ENCODE data around the gene CAMK2G.

The CAMK2G gene

DNA sequence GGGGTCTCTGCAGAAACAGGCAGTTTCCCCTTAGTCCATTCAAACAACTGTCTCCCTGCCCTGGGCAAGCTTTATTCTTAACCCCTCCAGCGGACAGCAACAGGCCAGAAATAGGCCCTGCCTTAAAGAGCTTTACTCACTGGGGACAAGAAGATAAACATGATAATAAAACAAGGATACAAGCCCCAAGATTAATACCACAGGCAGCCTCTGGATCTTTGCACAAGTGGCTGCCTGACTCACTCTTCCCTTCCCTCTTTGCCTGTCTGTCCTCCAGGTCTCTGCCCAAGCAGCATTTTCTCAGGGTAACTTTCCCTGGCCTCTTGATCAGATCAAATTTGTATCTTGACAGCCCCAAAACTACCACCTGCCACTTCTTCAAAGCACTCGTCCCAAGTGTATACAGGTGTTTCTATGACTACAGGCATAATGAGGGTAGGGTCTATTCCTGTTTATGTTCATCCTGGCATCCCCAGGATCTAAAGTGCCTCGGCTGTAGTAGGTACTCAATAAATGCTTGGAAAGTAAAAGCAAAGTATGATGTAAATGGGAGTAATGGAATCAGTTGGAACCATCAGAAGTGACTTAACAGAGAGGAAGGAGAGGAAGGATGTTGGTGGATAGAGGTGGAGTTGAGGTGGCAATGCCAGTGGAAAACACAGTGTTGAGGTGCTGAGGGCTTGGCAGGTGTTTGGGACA lies 7.0 kb upstream of the CAMK2G start:
- Mint-ChIP-seq H3K27ac (no peak overlapping the region), H3K36me3 (ENCODE audit: low read depth) (no peaks in the 10 kb centered on the region), H3K4me1 (ENCODE audit: low read depth) (peaks cover 31% of the 10 kb centered on the region), H3K27me3 (ENCODE audit: low read depth) (no peaks in the 10 kb centered on the region), H3K4me3 (no peak overlapping the region), H3K9me3 (no peaks in the 10 kb centered on the region)
- DNase-seq (ENCODE audit: low spot score): no peak

DNA sequence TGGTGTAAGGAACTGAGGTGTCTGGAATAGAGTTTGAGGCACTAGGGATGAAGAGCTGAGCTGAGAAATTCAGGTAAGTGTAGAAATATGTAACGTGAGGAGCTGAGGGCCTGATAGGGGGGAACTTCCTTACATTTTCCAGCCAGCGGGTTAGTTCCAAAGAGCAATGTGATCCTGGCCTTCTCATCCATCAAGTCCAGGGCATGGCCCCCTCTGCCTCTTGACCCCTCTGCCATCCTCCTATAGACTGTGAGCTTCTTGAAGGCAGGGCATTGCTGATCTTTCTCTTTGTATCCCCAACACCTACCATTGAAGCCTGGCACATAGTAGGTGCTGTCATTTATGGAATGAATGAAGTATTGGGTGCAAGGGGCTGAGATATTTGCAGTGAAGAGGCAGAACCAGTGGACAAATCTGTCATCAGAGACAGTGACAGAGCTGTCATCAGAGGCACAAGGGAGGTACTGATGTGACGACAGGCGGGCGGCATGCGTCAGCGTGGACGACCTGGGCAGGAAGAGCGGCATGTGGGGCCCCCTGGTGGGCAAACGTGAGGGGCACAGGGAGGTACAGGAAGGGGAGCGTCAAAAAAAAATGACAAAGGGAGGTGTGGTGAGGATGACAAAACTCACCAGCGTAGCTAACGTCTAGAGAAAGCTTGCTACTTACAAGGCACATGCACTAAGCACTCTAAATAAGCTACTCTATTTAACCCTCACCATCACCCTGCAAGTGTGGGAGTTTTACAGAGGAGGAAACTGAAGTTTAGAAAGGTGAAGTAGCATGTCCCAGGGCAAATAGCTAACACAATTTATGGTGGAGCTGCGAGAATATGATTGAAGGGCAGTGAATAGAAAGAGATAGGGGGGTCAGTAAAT lies 5.2 kb upstream of the CAMK2G start:
- Mint-ChIP-seq H3K9me3 (no peaks in the 10 kb centered on the region), H3K27me3 (ENCODE audit: low read depth) (no peaks in the 10 kb centered on the region), H3K4me3 (peak overlapping the region; percentile 7), H3K36me3 (ENCODE audit: low read depth) (no peaks in the 10 kb centered on the region), H3K4me1 (ENCODE audit: low read depth) (peaks cover 36% of the 10 kb centered on the region), H3K27ac (peak overlapping the region; percentile 80)
- peak; percentile 92 for DNase-seq (ENCODE audit: low spot score)

DNA sequence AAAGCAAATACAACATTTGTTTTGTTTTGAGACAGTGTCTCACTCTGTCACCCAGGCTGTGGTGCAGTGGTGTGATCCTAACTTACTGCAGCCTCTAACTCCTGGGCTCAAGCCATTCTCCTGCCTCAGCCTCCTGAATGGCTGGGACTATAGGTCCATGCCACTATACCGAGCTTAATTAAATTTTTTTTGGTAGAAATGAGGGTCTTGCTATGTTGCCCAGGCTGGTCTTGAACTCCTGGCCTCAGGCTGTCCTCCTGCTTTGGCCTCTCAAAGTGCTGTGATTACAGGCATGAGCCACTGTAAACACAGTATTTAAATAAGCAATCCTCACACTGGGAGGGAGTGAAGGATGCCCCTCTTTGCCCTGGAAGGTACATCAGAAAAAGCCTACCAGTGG lies 4.0 kb upstream of the CAMK2G start:
- H3K4me1 Mint-ChIP-seq (ENCODE audit: low read depth): peaks cover 36% of the 10 kb centered on the region
- no peaks in the 10 kb centered on the region for H3K9me3 Mint-ChIP-seq
- no peak for DNase-seq (ENCODE audit: low spot score)
- no peak overlapping the region for H3K4me3 Mint-ChIP-seq
- H3K36me3 Mint-ChIP-seq (ENCODE audit: low read depth): no peaks in the 10 kb centered on the region
- no peaks in the 10 kb centered on the region for H3K27me3 Mint-ChIP-seq (ENCODE audit: low read depth)
- no peak overlapping the region for H3K27ac Mint-ChIP-seq

DNA sequence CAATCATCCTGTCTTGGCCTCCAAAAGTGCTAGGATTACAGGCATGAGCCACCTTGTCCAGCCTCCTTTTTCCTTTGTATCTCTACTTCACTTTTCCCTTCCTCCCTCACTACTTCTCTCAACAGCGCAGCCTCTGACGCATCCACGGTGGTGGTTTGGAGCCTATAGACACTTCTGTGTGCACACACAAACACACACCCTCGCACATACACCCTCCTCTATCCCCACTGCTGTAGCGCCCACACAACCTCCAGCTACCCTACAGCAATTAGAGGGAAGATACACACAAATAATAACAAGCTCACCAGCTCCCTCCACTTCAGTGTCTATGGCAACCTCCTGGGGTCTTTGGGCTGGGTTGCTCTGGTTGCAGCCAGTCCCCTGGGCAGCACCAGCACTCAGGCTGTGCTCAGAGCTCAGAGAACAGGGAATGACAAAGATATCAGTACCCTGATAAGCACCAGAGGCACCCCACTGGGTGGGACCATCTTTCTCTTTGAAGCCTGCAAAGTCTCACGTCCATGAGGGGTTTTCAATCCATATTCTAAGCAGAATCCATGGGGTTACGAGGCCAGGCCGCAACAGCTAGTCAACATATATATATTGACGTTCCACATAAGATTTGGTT lies 3.3 kb upstream of the CAMK2G start:
- H3K9me3 Mint-ChIP-seq: no peaks in the 10 kb centered on the region
- peaks cover 6% of the 10 kb centered on the region for H3K36me3 Mint-ChIP-seq (ENCODE audit: low read depth)
- H3K4me3 Mint-ChIP-seq: no peak overlapping the region
- peak overlapping the region; percentile 3 for H3K27ac Mint-ChIP-seq
- peaks cover 42% of the 10 kb centered on the region for H3K4me1 Mint-ChIP-seq (ENCODE audit: low read depth)
- H3K27me3 Mint-ChIP-seq (ENCODE audit: low read depth): no peaks in the 10 kb centered on the region
- no peak for DNase-seq (ENCODE audit: low spot score)

DNA sequence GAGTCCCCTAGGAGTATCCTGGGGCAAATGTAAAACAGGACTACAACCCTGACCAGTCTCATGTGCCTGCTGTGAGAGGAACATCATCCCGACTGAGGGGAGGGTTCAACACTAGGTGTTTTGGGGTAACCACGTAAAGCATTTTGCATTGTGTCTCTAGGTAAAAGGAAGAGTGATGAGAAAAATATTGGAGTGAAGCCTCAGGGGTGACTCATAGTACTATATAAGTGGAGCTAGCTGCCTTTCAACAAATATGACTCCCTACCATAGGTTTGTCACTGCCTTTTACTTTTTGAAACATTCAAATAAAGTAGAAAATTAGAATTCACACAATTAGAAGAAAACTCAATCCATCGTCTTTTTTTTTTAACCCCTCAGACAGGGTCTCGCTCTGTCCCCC lies 2.6 kb upstream of the CAMK2G start:
- peaks cover 13% of the 10 kb centered on the region for H3K36me3 Mint-ChIP-seq (ENCODE audit: low read depth)
- H3K9me3 Mint-ChIP-seq: no peaks in the 10 kb centered on the region
- DNase-seq (ENCODE audit: low spot score): no peak
- no peaks in the 10 kb centered on the region for H3K27me3 Mint-ChIP-seq (ENCODE audit: low read depth)
- no peak overlapping the region for H3K27ac Mint-ChIP-seq
- no peak overlapping the region for H3K4me3 Mint-ChIP-seq
- peaks cover 49% of the 10 kb centered on the region for H3K4me1 Mint-ChIP-seq (ENCODE audit: low read depth)

DNA sequence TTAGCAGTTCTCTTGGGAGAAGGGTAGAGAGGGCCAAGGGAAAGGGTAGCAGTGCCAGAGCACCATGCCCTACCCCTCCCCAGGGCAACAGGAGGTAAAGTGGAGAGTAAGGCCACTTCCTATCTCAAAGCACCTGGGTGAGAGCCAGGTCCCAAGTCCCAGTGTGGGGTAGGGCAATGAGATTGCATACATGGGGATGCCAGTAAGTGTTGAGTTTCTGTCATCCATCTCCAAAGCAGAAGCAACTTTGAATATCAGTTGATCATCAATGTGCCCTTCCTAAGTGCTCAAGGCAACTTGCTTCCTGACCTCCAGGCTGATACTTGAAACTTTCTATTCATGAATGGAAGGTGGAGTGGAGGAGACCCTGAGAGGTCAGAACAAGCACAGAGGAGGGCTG lies 2.2 kb upstream of the CAMK2G start:
- Mint-ChIP-seq H3K27me3 (ENCODE audit: low read depth) (no peaks in the 10 kb centered on the region), H3K9me3 (no peaks in the 10 kb centered on the region), H3K4me1 (ENCODE audit: low read depth) (peaks cover 53% of the 10 kb centered on the region), H3K4me3 (no peak overlapping the region), H3K27ac (no peak overlapping the region), H3K36me3 (ENCODE audit: low read depth) (peaks cover 17% of the 10 kb centered on the region)
- no peak for DNase-seq (ENCODE audit: low spot score)

DNA sequence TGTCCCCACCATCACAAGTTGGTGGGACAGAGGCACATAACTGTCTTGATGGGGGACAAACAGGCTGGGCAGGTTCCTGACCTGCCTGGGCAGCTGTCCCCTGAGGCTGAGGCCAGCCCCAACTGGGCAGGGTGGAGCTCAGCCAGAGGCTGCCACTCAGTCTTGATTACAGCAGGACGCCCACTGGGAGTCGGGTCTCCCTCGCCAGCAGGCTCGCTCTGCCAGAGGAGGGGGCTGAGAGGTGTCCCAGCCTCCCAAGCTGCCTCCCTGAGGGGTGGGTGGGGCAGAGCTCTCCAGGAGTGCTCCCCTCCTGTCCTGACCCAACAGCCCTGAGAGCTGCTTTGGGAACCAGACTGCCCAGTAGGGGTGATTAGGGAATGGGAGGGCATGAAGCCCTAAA lies 1.8 kb upstream of the CAMK2G start:
- DNase-seq (ENCODE audit: low spot score): no peak
- Mint-ChIP-seq H3K27me3 (ENCODE audit: low read depth) (no peaks in the 10 kb centered on the region), H3K4me1 (ENCODE audit: low read depth) (peaks cover 55% of the 10 kb centered on the region), H3K9me3 (no peaks in the 10 kb centered on the region), H3K36me3 (ENCODE audit: low read depth) (peaks cover 19% of the 10 kb centered on the region), H3K4me3 (peak overlapping the region; percentile 50), H3K27ac (no peak overlapping the region)

DNA sequence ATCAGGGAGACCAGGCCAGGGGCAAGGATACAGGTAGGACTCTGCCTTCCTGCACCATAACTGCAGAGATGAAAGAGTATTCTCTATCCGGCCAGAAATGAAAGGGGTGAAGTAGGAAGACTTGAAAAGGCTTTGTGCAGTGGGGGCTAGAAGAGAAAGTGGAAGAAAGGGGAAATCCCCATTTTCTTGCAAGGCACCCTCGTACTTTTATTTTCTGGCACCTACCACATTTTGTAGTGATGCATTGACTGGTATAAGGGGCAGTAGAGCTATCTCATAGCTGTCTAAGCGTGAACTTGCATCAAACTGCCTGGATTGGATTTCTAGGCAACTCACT lies 752 bp upstream of the CAMK2G start:
- Mint-ChIP-seq H3K36me3 (ENCODE audit: low read depth) (peaks cover 30% of the 10 kb centered on the region), H3K9me3 (no peaks in the 10 kb centered on the region), H3K27ac (peak overlapping the region; percentile 56), H3K4me3 (peak overlapping the region; percentile 81), H3K27me3 (ENCODE audit: low read depth) (no peaks in the 10 kb centered on the region), H3K4me1 (ENCODE audit: low read depth) (peaks cover 57% of the 10 kb centered on the region)
- peak; percentile 35 for DNase-seq (ENCODE audit: low spot score)

DNA sequence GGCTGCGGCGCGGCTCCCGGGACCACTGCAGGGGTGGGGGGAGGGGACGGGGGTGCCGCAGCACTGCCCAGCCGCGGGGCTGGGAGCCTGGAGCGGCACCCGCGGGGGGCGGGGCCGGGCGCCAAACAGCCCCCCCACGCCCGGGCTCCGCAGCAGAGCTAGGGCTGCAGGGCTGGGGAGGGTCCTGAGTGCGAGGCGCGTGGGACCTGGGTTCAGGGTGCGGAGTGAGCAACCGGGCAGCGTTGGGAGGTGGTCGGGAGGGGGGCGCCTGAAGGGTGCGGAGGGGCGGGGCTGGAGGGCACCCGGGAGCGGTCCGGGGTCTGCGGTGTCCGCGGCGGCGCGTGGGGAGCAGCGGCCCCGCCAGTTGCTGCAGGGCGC lies 528 bp downstream of the CAMK2G start:
- no peak for DNase-seq (ENCODE audit: low spot score)
- Mint-ChIP-seq H3K27ac (no peak overlapping the region), H3K4me1 (ENCODE audit: low read depth) (peaks cover 55% of the 10 kb centered on the region), H3K27me3 (ENCODE audit: low read depth) (no peaks in the 10 kb centered on the region), H3K36me3 (ENCODE audit: low read depth) (peaks cover 34% of the 10 kb centered on the region), H3K9me3 (no peaks in the 10 kb centered on the region), H3K4me3 (peak overlapping the region; percentile 24)

DNA sequence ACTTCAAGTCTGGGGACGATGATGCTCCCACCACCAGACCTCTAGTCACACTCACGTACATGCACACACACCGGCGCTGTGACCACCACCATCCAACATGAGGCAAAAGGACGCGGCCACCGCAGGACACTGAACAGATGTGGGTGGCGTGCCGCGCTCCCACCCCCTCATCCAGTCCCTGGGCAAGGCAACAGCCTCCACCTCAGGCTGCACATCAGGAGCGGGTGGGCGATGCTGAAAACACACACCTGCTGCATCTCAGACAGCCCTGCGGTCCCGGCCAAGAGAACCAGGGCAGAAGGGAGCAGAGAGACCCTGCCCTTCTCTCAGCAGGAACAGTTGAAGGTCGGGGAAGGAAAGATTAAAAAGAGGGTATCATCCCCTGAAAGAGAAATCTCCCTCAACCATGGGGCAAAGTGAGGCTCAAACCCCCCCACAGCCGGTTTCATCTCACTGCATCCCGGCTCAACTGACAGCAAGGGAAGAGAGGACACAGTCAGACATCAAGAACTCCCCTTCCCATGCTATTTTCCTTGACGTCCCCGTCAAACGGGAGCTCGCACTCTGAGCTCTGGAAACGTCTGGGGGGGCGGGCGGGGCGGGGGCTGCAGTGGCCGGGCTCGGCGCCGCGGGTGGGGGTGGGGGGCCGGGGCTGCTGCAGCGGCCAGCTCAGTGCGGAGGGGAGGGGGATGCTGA lies 1.1 kb downstream of the CAMK2G start:
- H3K4me3 Mint-ChIP-seq: peak overlapping the region; percentile 86
- H3K4me1 Mint-ChIP-seq (ENCODE audit: low read depth): peaks cover 58% of the 10 kb centered on the region

DNA sequence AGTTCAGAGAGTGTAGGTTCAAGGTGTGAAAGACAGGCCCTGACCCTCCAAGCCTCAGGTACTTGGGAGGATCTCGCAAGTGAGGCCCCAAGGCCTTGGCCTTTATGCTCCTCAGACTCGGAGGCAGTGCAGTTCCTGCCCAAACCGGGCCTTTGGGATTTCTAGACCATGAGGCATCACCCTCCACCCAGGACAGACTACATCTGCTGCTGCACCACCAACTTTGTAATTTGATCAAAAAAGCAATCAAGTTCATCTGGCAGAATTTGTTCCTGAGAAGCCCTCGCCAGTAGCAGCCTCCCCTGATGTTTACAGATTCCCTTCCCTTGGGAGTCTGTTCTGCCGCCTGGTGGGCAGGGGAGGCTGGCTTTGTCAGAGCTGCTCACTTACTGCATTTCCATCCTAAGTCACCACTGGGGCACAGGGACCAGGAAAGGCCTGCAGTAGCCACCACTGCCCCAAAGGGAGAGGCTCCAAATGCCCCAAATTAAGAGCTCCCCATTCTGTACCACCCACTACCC lies 2.1 kb downstream of the CAMK2G start:
- no peaks in the 10 kb centered on the region for H3K27me3 Mint-ChIP-seq (ENCODE audit: low read depth)
- peaks cover 44% of the 10 kb centered on the region for H3K36me3 Mint-ChIP-seq (ENCODE audit: low read depth)
- no peaks in the 10 kb centered on the region for H3K9me3 Mint-ChIP-seq
- H3K4me1 Mint-ChIP-seq (ENCODE audit: low read depth): peaks cover 64% of the 10 kb centered on the region
- peak overlapping the region; percentile 76 for H3K27ac Mint-ChIP-seq
- no peak for DNase-seq (ENCODE audit: low spot score)
- peak overlapping the region; percentile 86 for H3K4me3 Mint-ChIP-seq

More for the DNA sequence above, 1.1 kb downstream of the CAMK2G start:
- no peak for DNase-seq (ENCODE audit: low spot score)
- H3K9me3 Mint-ChIP-seq: no peaks in the 10 kb centered on the region
- H3K36me3 Mint-ChIP-seq (ENCODE audit: low read depth): peaks cover 37% of the 10 kb centered on the region
- H3K27me3 Mint-ChIP-seq (ENCODE audit: low read depth): no peaks in the 10 kb centered on the region
- H3K27ac Mint-ChIP-seq: peak overlapping the region; percentile 76

DNA sequence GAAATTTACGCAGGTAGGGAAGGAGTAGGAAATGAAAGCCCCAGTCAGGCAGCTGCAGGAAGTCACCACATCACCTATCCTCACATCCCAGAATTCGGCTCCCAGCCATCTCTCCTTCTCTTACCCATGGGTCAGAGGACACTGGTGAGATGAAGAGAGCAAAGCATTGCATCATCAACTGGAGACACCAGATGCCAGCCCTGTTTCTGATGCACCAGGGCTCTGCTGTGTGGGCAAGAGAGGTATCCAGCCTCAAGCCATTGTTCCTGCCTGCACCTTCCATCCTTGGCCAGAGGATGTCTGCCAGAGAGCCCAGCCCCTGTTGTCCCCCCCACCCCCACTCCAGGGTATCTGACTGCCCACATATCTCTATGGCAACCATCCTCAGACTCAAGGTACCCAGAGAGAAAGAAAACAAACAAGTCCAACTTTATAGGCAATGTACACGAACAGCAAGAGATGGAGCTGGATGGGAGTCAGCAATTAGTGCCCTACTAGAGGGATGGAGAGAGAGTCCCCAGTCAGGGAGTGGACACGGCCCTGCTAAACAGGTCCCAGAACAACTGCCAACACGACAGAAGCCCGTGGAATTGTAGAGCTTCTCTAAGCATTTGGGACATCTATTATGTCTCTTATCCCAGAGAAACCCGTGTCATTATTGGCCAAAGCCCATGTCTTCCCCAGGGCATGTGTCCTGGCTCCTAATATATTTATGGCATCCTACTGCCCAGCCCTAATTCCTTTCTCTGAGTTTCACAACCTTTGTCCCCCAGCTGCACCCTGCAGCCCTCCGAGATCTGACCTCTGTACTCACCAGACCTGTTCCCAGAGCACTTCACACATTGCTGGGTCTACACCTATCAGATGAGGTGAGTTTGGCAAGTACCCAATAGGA lies 2.8 kb downstream of the CAMK2G start:
- H3K27me3 Mint-ChIP-seq (ENCODE audit: low read depth): no peaks in the 10 kb centered on the region
- H3K9me3 Mint-ChIP-seq: no peaks in the 10 kb centered on the region
- H3K36me3 Mint-ChIP-seq (ENCODE audit: low read depth): peaks cover 49% of the 10 kb centered on the region
- H3K4me1 Mint-ChIP-seq (ENCODE audit: low read depth): peaks cover 67% of the 10 kb centered on the region
- H3K27ac Mint-ChIP-seq: peak overlapping the region; percentile 60
- H3K4me3 Mint-ChIP-seq: peak overlapping the region; percentile 86
- no peak for DNase-seq (ENCODE audit: low spot score)

DNA sequence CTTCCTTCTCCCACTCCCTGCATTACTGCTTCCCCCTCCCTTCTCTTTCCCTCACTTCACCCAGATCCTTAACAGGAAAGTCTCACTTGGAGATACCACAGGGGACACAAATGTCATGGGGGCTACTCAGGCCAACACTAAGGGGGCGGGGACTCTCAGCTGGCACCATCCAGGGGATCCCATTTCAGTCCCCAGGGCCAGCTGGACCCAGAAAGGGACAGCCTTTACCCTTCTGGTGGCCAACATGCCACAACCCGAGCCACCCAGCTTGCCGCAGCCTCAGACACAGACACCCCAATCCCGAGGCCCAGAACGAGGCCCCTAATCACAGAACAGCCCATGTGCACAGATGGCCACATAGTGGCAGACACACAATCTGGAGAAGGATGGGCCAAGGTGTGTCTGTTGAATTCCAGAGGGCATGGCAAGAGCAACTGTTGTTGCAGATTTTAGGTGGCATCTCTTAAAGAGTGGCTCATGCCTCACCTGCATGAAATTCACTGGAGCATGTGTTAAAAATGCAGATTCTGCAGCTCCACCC lies 5.6 kb downstream of the CAMK2G start:
- Mint-ChIP-seq H3K27ac (peak overlapping the region; percentile 56), H3K4me1 (ENCODE audit: low read depth) (peaks cover 78% of the 10 kb centered on the region), H3K4me3 (no peak overlapping the region), H3K36me3 (ENCODE audit: low read depth) (peaks cover 66% of the 10 kb centered on the region), H3K27me3 (ENCODE audit: low read depth) (no peaks in the 10 kb centered on the region), H3K9me3 (no peaks in the 10 kb centered on the region)
- DNase-seq (ENCODE audit: low spot score): no peak

Data from T-helper 2 cell treated with Interferon-gamma antibody and Interleukin-4, amounts not matched to agents 5 μg/mL and 100 μg/mL, for 36 hours (primary cell).